A549 treated with AZD9567 at 1 μM for 4 hours (cell line): Measurements from ENCODE around the gene GNRH2. TPM values are rescaled to one million over a fixed set of nuclear protein-coding genes. Genes with fewer than 3 reads are reported as not detected.

ENCODE experiments used
- total RNA-seq: library from RNA; stranded (reverse); fragments of 200-300 nt; extraction: Qiagen RNA extraction; gene quantifications from 5 replicates; pipeline ENCODE4 v1.2.3, GENCODE V29; 2022; ENCODE audit not compliant: insufficient read depth

The GNRH2 gene
- total RNA-seq = 0.23 to 0.52 TPM (median 0.46 TPM) in 4 of 5 replicates, not detected in the other

GRCh38 chr20:3043322-3043721 is at the start of gene GNRH2:
Gene GNRH2 (plus strand): TSS chr20:3043622. CDS start chr20:3044415, 793 bp downstream.

GRCh38 chr20:3045816-3046676 is 2.6 kb downstream of the GNRH2 start, which contains the start of gene MRPS26:
Gene MRPS26 (plus strand): TSS chr20:3046052. CDS start chr20:3046069, 17 bp downstream.

GRCh38 chr20:3071610-3072529 is 28.4 kb downstream of the GNRH2 start, which contains the start of gene OXT:
Gene OXT (plus strand): TSS chr20:3071620. CDS start chr20:3071656, 36 bp downstream.

GRCh38 chr20:3084283-3084985 is 41.0 kb downstream of the GNRH2 start, which contains the start of gene AVP:
Gene AVP (minus strand): TSS chr20:3084724. CDS start chr20:3084674, 50 bp downstream.

Other genes starting within 250 kb of the GNRH2 start
- not detected in 5 replicates for gene CPXM1, start 243.0 kb upstream of the GNRH2 start, total RNA-seq
- gene C20orf141, start 228.6 kb upstream of the GNRH2 start, total RNA-seq = 0.27 to 0.40 TPM (median 0.31 TPM) in 3 of 5 replicates, not detected in the others
- gene TMEM239, start 227.3 kb upstream of the GNRH2 start, total RNA-seq = not detected in 5 replicates
- gene PCED1A, start 203.0 kb upstream of the GNRH2 start, total RNA-seq = 11.6 to 29.8 TPM (median 27.9 TPM) in 5 replicates
- gene VPS16, start 202.9 kb upstream of the GNRH2 start, total RNA-seq = 20.7 to 38.2 TPM (median 34.8 TPM) in 5 replicates
- 36.7 to 64.3 TPM (median 42.1 TPM) in 5 replicates for gene PTPRA, start 170.1 kb upstream of the GNRH2 start, total RNA-seq
- gene MRPS26, start 2.4 kb downstream of the GNRH2 start, total RNA-seq = 100 to 174 TPM (median 163 TPM) in 5 replicates
- gene OXT, start 28.0 kb downstream of the GNRH2 start, total RNA-seq = 0.26 TPM in 1 of 5 replicates, not detected in the others
- gene AVP, start 41.1 kb downstream of the GNRH2 start, total RNA-seq = 0.20 TPM in 1 of 5 replicates, not detected in the others
- 45.9 to 57.7 TPM (median 47.3 TPM) in 5 replicates for gene FASTKD5, start 116.2 kb downstream of the GNRH2 start, total RNA-seq
- gene UBOX5, start 116.2 kb downstream of the GNRH2 start, total RNA-seq = 4.4 to 7.9 TPM (median 5.2 TPM) in 5 replicates
- gene LZTS3, start 129.9 kb downstream of the GNRH2 start, total RNA-seq = 4.0 to 4.9 TPM (median 4.2 TPM) in 5 replicates
- 73.3 to 101 TPM (median 95.7 TPM) in 5 replicates for gene DDRGK1, start 161.1 kb downstream of the GNRH2 start, total RNA-seq
- 114 to 135 TPM (median 130 TPM) in 5 replicates for gene ITPA, start 165.9 kb downstream of the GNRH2 start, total RNA-seq
- 9.4 to 12.1 TPM (median 10.4 TPM) in 5 replicates for gene SLC4A11, start 195.6 kb downstream of the GNRH2 start, total RNA-seq